Kidney (tissue), 14 donors: Measurements from ENCODE around the gene RPTOR. TPM values are rescaled to one million over a fixed set of nuclear protein-coding genes. Genes with fewer than 3 reads are reported as not detected.

ENCODE experiments used
- DNase-seq, 5 donors: peaks; one replicate each; pipeline ENCODE4 v3.0.0-alpha.2; 2013 to 2020
- FAIRE-seq: peaks from 2 replicates; lab custom pipeline; 2012; peaks lifted over from hg19 to GRCh38; lab: Jason Lieb, UNC
- H3K27ac ChIP-seq, 2 donors: one replicate each; pipeline ENCODE4 v1.7.0; 2013; ENCODE audit warnings: low read depth in 2 of 2, low read length in 2 of 2, inconsistent platforms in 1 of 2
- H3K27me3 ChIP-seq: one replicate; pipeline ENCODE4 v1.7.1; 2013; ENCODE audit warnings: low read length, inconsistent platforms; ENCODE audit not compliant: control insufficient read depth, insufficient read depth
- H3K36me3 ChIP-seq, 3 donors: one replicate each; pipeline versions ENCODE4 v1.7.0 to v1.7.1; 2013; ENCODE audit warnings: low read length in 3 of 3, control low read depth in 1 of 3, inconsistent platforms in 1 of 3; ENCODE audit not compliant: insufficient read depth in 3 of 3, control insufficient read depth in 2 of 3
- H3K4me1 ChIP-seq, 3 donors: one replicate each; pipeline versions ENCODE4 v1.7.0 to v1.7.1; 2013; ENCODE audit warnings: low read length in 3 of 3, inconsistent platforms in 1 of 3, low read depth in 1 of 3; ENCODE audit not compliant: control insufficient read depth in 2 of 3, insufficient read depth in 2 of 3
- H3K4me3 ChIP-seq, 3 donors: one replicate each; pipeline versions ENCODE4 v1.7.0 to v1.8.1; 2013; ENCODE audit warnings: low read length in 3 of 3, control low read depth in 1 of 3, inconsistent platforms in 1 of 3
- H3K9ac ChIP-seq, 3 donors: one replicate each; pipeline versions ENCODE4 v1.7.0 to v1.7.1; 2013; ENCODE audit warnings: low read length in 3 of 3, control low read depth in 1 of 3, inconsistent platforms in 1 of 3
- H3K9me3 ChIP-seq, 3 donors: one replicate each; pipeline versions ENCODE4 v1.7.0 to v1.7.1; 2013; ENCODE audit warnings: low read length in 3 of 3, control low read depth in 1 of 3, inconsistent platforms in 1 of 3; ENCODE audit not compliant: control insufficient read depth in 2 of 3, insufficient read depth in 1 of 3
- CTCF ChIP-seq: IDR thresholded peaks from 3 replicates; pipeline ENCODE4 v1.5.1; 2012; ENCODE audit warnings: mild to moderate bottlenecking, moderate library complexity, borderline replicate concordance; ENCODE audit not compliant: insufficient read depth; ENCODE audit errors: extremely low read depth
- intact Hi-C: fragments of 100-400 bp; cut with DNase I; formaldehyde crosslinking; loops from one replicate; pipeline ENCODE4 v1.11.1; 2022
- polyA plus RNA-seq: library from polyadenylated mRNA; stranded (reverse); fragments of 350-450 nt; fragmentation: Illumina TruSeq; extraction: RNeasy Lipid Tissue Mini Kit (QIAGEN cat#74804); gene quantifications from one replicate; pipeline ENCODE4 v1.2.3, GENCODE V29; 2014; ENCODE audit warnings: low read depth, low replicate concordance; ENCODE audit not compliant: insufficient read depth
- total RNA-seq: library from RNA; stranded (reverse); fragmentation: NEBNext Ultra II Directional; extraction: Animal tissue kit (Norgen Biotek cat#: 25700); gene quantifications from one replicate; pipeline ENCODE4 v1.2.1, GENCODE V29; 2021
- donor health status: control.
- donor health status: control.
- donor health status: control.
- donor health status: control.
- donor health status: control.
- donor health status: DM: yes; HTN: yes; CAD: no.
- donor health status: Normal renal cell carcinoma (clear cell type).

The RPTOR gene
- total and polyA plus RNA-seq, 2 donors from 2014 or later = 5.5 to 37.6 TPM

- no peaks in the 10 kb centered on the region for H3K4me1 ChIP-seq
- no peak overlapping the region for H3K4me3 ChIP-seq
- H3K9ac ChIP-seq = no peak overlapping the region
- H3K27me3 ChIP-seq = no peaks in the 10 kb centered on the region
- FAIRE-seq (no peak), DNase-seq (no peak)
- no peak for TF ChIP-seq CTCF
- no peak overlapping the region for H3K27ac ChIP-seq
- intact Hi-C loops = no loop called here
- no peaks in the 10 kb centered on the region for H3K36me3 ChIP-seq
- no peaks in the 10 kb centered on the region for H3K9me3 ChIP-seq
Observed at GRCh38 chr17:80528536-80528935, 16.1 kb upstream of the RPTOR start.

DNA sequence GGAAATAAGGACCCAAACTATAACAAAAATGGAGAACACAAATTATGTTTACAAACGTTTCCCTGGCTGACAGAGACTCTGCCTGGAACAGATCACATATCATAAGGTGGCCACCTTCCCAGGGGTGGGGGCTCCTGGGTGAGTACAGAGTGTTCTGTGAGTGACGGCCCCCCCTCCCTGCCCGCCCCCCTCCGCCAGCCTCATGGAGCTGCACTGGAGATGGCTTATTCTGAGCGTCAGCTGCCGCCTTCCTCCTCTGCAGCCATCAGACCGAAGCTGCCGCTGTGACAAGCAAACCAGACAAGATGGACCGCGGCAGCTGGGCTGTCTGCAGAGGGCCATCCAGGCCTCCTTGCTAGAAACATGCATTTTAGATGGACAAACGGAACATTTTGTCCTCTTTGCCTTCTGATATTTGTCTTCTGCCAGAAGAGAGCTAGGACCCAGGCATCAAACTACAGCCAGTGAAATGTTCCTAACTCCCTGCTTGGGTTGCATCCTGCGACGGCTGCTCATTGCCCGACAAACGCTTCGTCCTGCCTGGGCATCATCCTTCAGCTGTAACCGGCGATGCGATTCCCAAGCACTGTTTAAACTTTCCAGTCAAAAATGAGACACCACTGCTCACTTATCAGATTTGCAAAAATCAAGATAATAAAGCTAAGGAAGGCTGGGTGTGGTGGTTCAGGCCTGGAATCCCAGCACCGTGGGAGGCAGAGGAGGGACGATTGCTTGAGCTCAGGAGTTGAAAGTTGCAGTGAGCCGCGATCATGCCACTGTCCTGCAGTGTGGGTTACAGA lies 15.3 kb upstream of the RPTOR start:
- DNase-seq (peak in 2 of 5 donors; percentile 27 to 28), FAIRE-seq (no peak)
- no peaks in the 10 kb centered on the region for H3K36me3 ChIP-seq
- no peak overlapping the region for H3K27ac ChIP-seq
- intact Hi-C loops = no loop called here
- H3K4me1 ChIP-seq = no peaks in the 10 kb centered on the region
- no peaks in the 10 kb centered on the region for H3K27me3 ChIP-seq
- TF ChIP-seq CTCF = no peak
- no peaks in the 10 kb centered on the region for H3K9me3 ChIP-seq
- no peak overlapping the region for H3K9ac ChIP-seq
- H3K4me3 ChIP-seq = no peak overlapping the region

- no peaks in the 10 kb centered on the region for H3K4me1 ChIP-seq
- no peak overlapping the region for H3K9ac ChIP-seq
- intact Hi-C loops = no loop called here
- no peaks in the 10 kb centered on the region for H3K9me3 ChIP-seq
- DNase-seq = no peak
- H3K36me3 ChIP-seq = no peaks in the 10 kb centered on the region
- no peak for TF ChIP-seq CTCF
- no peak overlapping the region for H3K4me3 ChIP-seq
- no peaks in the 10 kb centered on the region for H3K27me3 ChIP-seq
- no peak overlapping the region for H3K27ac ChIP-seq
- no peak for FAIRE-seq
Observed at GRCh38 chr17:80529904-80530292, 14.7 kb upstream of the RPTOR start.
